Lung (tissue), 13 donors: Measurements from ENCODE around the gene PELI3. TPM values are rescaled to one million over a fixed set of nuclear protein-coding genes. Genes with fewer than 3 reads are reported as not detected.

Experiments
- ATAC-seq: fragments of 200-7000 bp; cut with Tn5 transposase; one replicate; pipeline ENCODE4 v1.9.1; 2020; ENCODE audit warnings: moderate number of reproducible peaks; ENCODE audit not compliant: insufficient read depth, low FRiP score
- DNase-seq, 3 donors: peaks; one replicate each; pipeline ENCODE4 v3.0.0-alpha.2; 2013 to 2017
- H3K27ac ChIP-seq, 2 donors: one replicate each; pipeline ENCODE4 v1.5.1; 2013; ENCODE audit warnings: mild to moderate bottlenecking in 2 of 2, moderate library complexity in 2 of 2, control low read depth in 1 of 2, inconsistent platforms in 1 of 2, low read depth in 1 of 2, low read length in 1 of 2
- H3K27me3 ChIP-seq, 3 donors: one replicate each; pipeline ENCODE4 v1.5.1; 2013; ENCODE audit warnings: low read length in 2 of 3; ENCODE audit not compliant: control insufficient read depth in 3 of 3, insufficient read depth in 3 of 3
- H3K36me3 ChIP-seq, 4 donors: one replicate each; pipeline ENCODE4 v1.5.1; 2013; ENCODE audit warnings: low read length in 4 of 4, mild to moderate bottlenecking in 1 of 4, moderate library complexity in 1 of 4; ENCODE audit not compliant: control insufficient read depth in 4 of 4, insufficient read depth in 4 of 4
- H3K4me1 ChIP-seq, 5 donors: one replicate each; pipeline ENCODE4 v1.5.1; 2013; ENCODE audit warnings: low read length in 5 of 5, mild to moderate bottlenecking in 2 of 5, moderate library complexity in 1 of 5; ENCODE audit not compliant: control insufficient read depth in 5 of 5, insufficient read depth in 5 of 5
- H3K4me3 ChIP-seq: one replicate; pipeline ENCODE4 v1.5.1; 2013; ENCODE audit warnings: mild to moderate bottlenecking, control low read depth, moderate library complexity
- H3K9ac ChIP-seq, 2 donors: one replicate each; pipeline ENCODE4 v1.5.1; 2013; ENCODE audit warnings: low read length in 2 of 2, control low read depth in 1 of 2; ENCODE audit not compliant: insufficient read depth in 1 of 2
- H3K9me3 ChIP-seq, 4 donors: one replicate each; pipeline ENCODE4 v1.5.1; 2013; ENCODE audit warnings: low read length in 3 of 4, mild to moderate bottlenecking in 1 of 4, moderate library complexity in 1 of 4; ENCODE audit not compliant: control insufficient read depth in 4 of 4, insufficient read depth in 3 of 4
- WGBS, 2 donors: extraction: QIAGEN DNeasy Blood & Tissue Kit; methylation state at CpG; one replicate each; pipeline ENCODE4 v1.1.7; 2013; 5-methylcytosine and 5-hydroxymethylcytosine counted together
- polyA plus RNA-seq, 2 donors: library from polyadenylated mRNA; stranded (reverse); fragments of 200-250 nt; gene quantifications; one replicate each; pipeline ENCODE4 v1.2.1, GENCODE V29; 2013
- small RNA-seq: library from RNA; depleted of rRNA; stranded (forward); fragments of <200 nt; gene quantifications from one replicate; pipeline ENCODE3, GENCODE V24; 2014; ENCODE audit warnings: low replicate concordance
- total RNA-seq, 2 donors: library from RNA; depleted of rRNA in 1 of 2; stranded (reverse); fragments of >200 nt in 1 of 2; gene quantifications; one replicate each; pipeline ENCODE4 v1.2.1, GENCODE V29; 2014 to 2021
- TF ChIP-seq, protein P1 (sequence below): IDR thresholded peaks from 2 replicates; pipeline ENCODE4 v1.5.1; 2012; ENCODE audit warnings: mild to moderate bottlenecking; ENCODE audit errors: control extremely low read depth, extremely low read depth
- donor health status: control.
- donor health status: control.
- donor health status: Bipolar disorder and iron deficiency.
- donor health status: healthy.
- donor health status: DM: yes; HTN: yes; CAD: no.

The PELI3 gene
- total and polyA plus RNA-seq, 4 donors = 4.9 to 12.6 (median 7.5) TPM

GRCh38 chr11:66510990-66511339, 44.3 kb downstream of the PELI3 start:
- peaks cover 0 to 8% (median 4%) of the 10 kb centered on the region in 5 donors for H3K4me1 ChIP-seq
- H3K36me3 ChIP-seq = peaks cover 4 to 14% (median 9%) of the 10 kb centered on the region in 4 donors
- ATAC-seq (no peak), DNase-seq (no peak)
- peak overlapping the region; percentile 81 for H3K4me3 ChIP-seq
- TF ChIP-seq, protein P1, sequence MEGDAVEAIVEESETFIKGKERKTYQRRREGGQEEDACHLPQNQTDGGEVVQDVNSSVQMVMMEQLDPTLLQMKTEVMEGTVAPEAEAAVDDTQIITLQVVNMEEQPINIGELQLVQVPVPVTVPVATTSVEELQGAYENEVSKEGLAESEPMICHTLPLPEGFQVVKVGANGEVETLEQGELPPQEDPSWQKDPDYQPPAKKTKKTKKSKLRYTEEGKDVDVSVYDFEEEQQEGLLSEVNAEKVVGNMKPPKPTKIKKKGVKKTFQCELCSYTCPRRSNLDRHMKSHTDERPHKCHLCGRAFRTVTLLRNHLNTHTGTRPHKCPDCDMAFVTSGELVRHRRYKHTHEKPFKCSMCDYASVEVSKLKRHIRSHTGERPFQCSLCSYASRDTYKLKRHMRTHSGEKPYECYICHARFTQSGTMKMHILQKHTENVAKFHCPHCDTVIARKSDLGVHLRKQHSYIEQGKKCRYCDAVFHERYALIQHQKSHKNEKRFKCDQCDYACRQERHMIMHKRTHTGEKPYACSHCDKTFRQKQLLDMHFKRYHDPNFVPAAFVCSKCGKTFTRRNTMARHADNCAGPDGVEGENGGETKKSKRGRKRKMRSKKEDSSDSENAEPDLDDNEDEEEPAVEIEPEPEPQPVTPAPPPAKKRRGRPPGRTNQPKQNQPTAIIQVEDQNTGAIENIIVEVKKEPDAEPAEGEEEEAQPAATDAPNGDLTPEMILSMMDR = no peak
- H3K9me3 ChIP-seq = no peaks in the 10 kb centered on the region
- 7 to 9% methylated on average over 5 of the region's 5 CpGs for WGBS, 2 donors
- no peak overlapping the region for H3K27ac ChIP-seq
- no peaks in the 10 kb centered on the region for H3K27me3 ChIP-seq
- peak overlapping the region; percentile 68 to 69 for H3K9ac ChIP-seq

DNA sequence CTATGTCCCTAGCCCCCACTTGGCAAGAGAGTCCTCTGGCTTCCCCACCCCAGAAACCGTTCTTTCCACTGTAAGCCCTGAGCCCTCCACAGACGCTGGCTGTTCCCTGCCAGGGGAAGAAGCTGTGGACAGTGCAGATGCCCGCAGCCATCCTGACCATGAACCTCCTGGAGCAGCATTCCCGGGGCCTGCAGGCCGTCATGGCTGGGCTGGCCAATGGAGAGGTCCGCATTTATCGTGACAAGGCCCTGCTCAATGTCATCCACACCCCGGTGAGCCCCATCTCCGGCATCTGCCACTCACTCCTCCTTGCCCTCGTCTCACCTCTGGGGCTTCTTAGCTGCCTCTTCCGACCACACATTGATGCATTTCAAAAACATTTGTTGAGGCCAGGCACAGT, 56.9 kb downstream of the PELI3 start:
- 96 to 98% methylated on average over 11 of the region's 11 CpGs for WGBS, 2 donors
- no peak overlapping the region for H3K27ac ChIP-seq
- peaks cover 12 to 32% (median 20%) of the 10 kb centered on the region in 4 donors for H3K36me3 ChIP-seq
- H3K9ac ChIP-seq = no peak overlapping the region
- no peaks in the 10 kb centered on the region for H3K27me3 ChIP-seq
- ATAC-seq (no peak), DNase-seq (no peak)
- TF ChIP-seq, protein P1 = no peak
- H3K9me3 ChIP-seq = no peaks in the 10 kb centered on the region
- H3K4me1 ChIP-seq = no peaks in the 10 kb centered on the region
- H3K4me3 ChIP-seq = no peak overlapping the region

GRCh38 chr11:66524304-66525040, 57.8 kb downstream of the PELI3 start:
- H3K9me3 ChIP-seq = no peaks in the 10 kb centered on the region
- no peaks in the 10 kb centered on the region for H3K4me1 ChIP-seq
- peaks cover 15 to 29% (median 22%) of the 10 kb centered on the region in 4 donors for H3K36me3 ChIP-seq
- no peak overlapping the region for H3K4me3 ChIP-seq
- H3K27ac ChIP-seq = no peak overlapping the region
- H3K9ac ChIP-seq = no peak overlapping the region
- DNase-seq = no peak
- 89 to 94% methylated on average over 8 to 10 of the region's 10 CpGs for WGBS, 2 donors
- TF ChIP-seq, protein P1 = no peak
- no peaks in the 10 kb centered on the region for H3K27me3 ChIP-seq
- no peak for ATAC-seq

Small RNA genes lying within 50 kb of the gene (small RNA-seq; reads per million reads assigned to genes)
- not detected for gene RF00416

Other genes with a start within 250 kb of the PELI3 start
- 10 to 100 TPM in 1 of 2 donors, 1 to 10 TPM in 1; 8.5 to 30.8 TPM for gene KLC2, start 209.2 kb upstream of the PELI3 start, total RNA-seq
- gene KLC2, start 209.2 kb upstream of the PELI3 start, polyA plus RNA-seq = 10 to 100 TPM; 17.8 to 34.2 TPM
- gene RAB1B, start 198.3 kb upstream of the PELI3 start, total RNA-seq = 100 to 1,000 TPM in 1 of 2 donors, 10 to 100 TPM in 1; 78.6 to 162 TPM
- gene RAB1B, start 198.3 kb upstream of the PELI3 start, polyA plus RNA-seq = 100 to 1,000 TPM; 174 to 203 TPM
- gene CNIH2, start 188.7 kb upstream of the PELI3 start, total RNA-seq = 1 to 10 TPM; 1.1 to 3.4 TPM
- 1 to 10 TPM; 1.1 to 2.0 TPM for gene CNIH2, start 188.7 kb upstream of the PELI3 start, polyA plus RNA-seq
- gene YIF1A, start 177.8 kb upstream of the PELI3 start, total RNA-seq = 100 to 1,000 TPM in 1 of 2 donors, 10 to 100 TPM in 1; 46.6 to 123 TPM
- gene YIF1A, start 177.8 kb upstream of the PELI3 start, polyA plus RNA-seq = 100 to 1,000 TPM; 105 to 128 TPM
- gene TMEM151A, start 175.0 kb upstream of the PELI3 start, total RNA-seq = under 1 TPM; 0.23 to 0.28 TPM
- gene TMEM151A, start 175.0 kb upstream of the PELI3 start, polyA plus RNA-seq = under 1 TPM; 0.09 to 0.91 TPM
- 10 to 100 TPM; 25.9 to 53.5 TPM for gene CD248, start 149.9 kb upstream of the PELI3 start, total RNA-seq
- 10 to 100 TPM in 1 of 2 donors, 1 to 10 TPM in 1; 9.2 to 20.1 TPM for gene CD248, start 149.9 kb upstream of the PELI3 start, polyA plus RNA-seq
- 10 to 100 TPM in 1 of 2 donors, 1 to 10 TPM in 1; 1.9 to 15.1 TPM for gene RIN1, start 130.5 kb upstream of the PELI3 start, total RNA-seq
- gene RIN1, start 130.5 kb upstream of the PELI3 start, polyA plus RNA-seq = 10 to 100 TPM in 1 of 2 donors, 1 to 10 TPM in 1; 6.9 to 12.4 TPM
- gene BRMS1, start 121.8 kb upstream of the PELI3 start, total RNA-seq = 10 to 100 TPM; 23.7 to 38.0 TPM
- 10 to 100 TPM; 60.4 to 88.7 TPM for gene BRMS1, start 121.8 kb upstream of the PELI3 start, polyA plus RNA-seq
- 10 to 100 TPM; 27.6 to 28.0 TPM for gene B4GAT1, start 119.3 kb upstream of the PELI3 start, total RNA-seq
- gene B4GAT1, start 119.3 kb upstream of the PELI3 start, polyA plus RNA-seq = 10 to 100 TPM; 18.2 to 20.3 TPM
- 10 to 100 TPM in 1 of 2 donors, 1 to 10 TPM in 1; 6.5 to 19.4 TPM for gene SLC29A2, start 95.1 kb upstream of the PELI3 start, total RNA-seq
- gene SLC29A2, start 95.1 kb upstream of the PELI3 start, polyA plus RNA-seq = 10 to 100 TPM; 13.1 to 14.3 TPM
- gene NPAS4, start 45.9 kb upstream of the PELI3 start, total RNA-seq = under 1 TPM; 0.06 to 0.09 TPM
- gene NPAS4, start 45.9 kb upstream of the PELI3 start, polyA plus RNA-seq = under 1 TPM; 0.07 to 0.14 TPM
- 10 to 100 TPM; 32.7 to 46.6 TPM for gene MRPL11, start 28.1 kb upstream of the PELI3 start, total RNA-seq
- 10 to 100 TPM; 35.8 to 56.8 TPM for gene MRPL11, start 28.1 kb upstream of the PELI3 start, polyA plus RNA-seq
- 10 to 100 TPM; 25.5 to 76.3 TPM for gene DPP3, start 13.5 kb downstream of the PELI3 start, total RNA-seq
- 10 to 100 TPM; 25.4 to 63.9 TPM for gene DPP3, start 13.5 kb downstream of the PELI3 start, polyA plus RNA-seq
- gene BBS1, start 43.7 kb downstream of the PELI3 start, total RNA-seq = 10 to 100 TPM; 41.4 to 75.6 TPM
- 10 to 100 TPM; 12.5 to 17.3 TPM for gene BBS1, start 43.7 kb downstream of the PELI3 start, polyA plus RNA-seq
- gene ZDHHC24, start 79.1 kb downstream of the PELI3 start, total RNA-seq = 10 to 100 TPM in 1 of 2 donors, 1 to 10 TPM in 1; 6.8 to 21.6 TPM
- 10 to 100 TPM; 10.7 to 12.3 TPM for gene ZDHHC24, start 79.1 kb downstream of the PELI3 start, polyA plus RNA-seq
- under 1 TPM in 1 of 2 donors, not detected in 1; 0.15 TPM for gene ACTN3, start 80.0 kb downstream of the PELI3 start, total RNA-seq
- gene ACTN3, start 80.0 kb downstream of the PELI3 start, polyA plus RNA-seq = under 1 TPM; 0.04 to 0.07 TPM
- gene CTSF, start 101.7 kb downstream of the PELI3 start, total RNA-seq = 10 to 100 TPM in 1 of 2 donors, 1 to 10 TPM in 1; 7.7 to 39.6 TPM
- 1 to 10 TPM; 6.6 to 8.2 TPM for gene CTSF, start 101.7 kb downstream of the PELI3 start, polyA plus RNA-seq
- gene CCDC87, start 126.2 kb downstream of the PELI3 start, total RNA-seq = under 1 TPM; 0.28 to 0.67 TPM
- under 1 TPM; 0.12 to 0.15 TPM for gene CCDC87, start 126.2 kb downstream of the PELI3 start, polyA plus RNA-seq
- 10 to 100 TPM; 35.9 to 36.5 TPM for gene CCS, start 126.3 kb downstream of the PELI3 start, total RNA-seq
- gene CCS, start 126.3 kb downstream of the PELI3 start, polyA plus RNA-seq = 10 to 100 TPM; 32.7 to 52.2 TPM
- 10 to 100 TPM; 67.8 to 96.3 TPM for gene RBM14, start 149.7 kb downstream of the PELI3 start, total RNA-seq
- 10 to 100 TPM; 34.1 to 38.0 TPM for gene RBM14, start 149.7 kb downstream of the PELI3 start, polyA plus RNA-seq
- 100 to 1,000 TPM; 102 to 153 TPM for gene RBM4, start 171.8 kb downstream of the PELI3 start, total RNA-seq
- gene RBM4, start 171.8 kb downstream of the PELI3 start, polyA plus RNA-seq = 10 to 100 TPM; 77.2 to 98.8 TPM
- gene RBM4B, start 211.0 kb downstream of the PELI3 start, total RNA-seq = 10 to 100 TPM; 12.3 to 33.9 TPM
- gene RBM4B, start 211.0 kb downstream of the PELI3 start, polyA plus RNA-seq = 1 to 10 TPM; 9.4 to 10.0 TPM